NCI-H69 (cell line): Measurements from ENCODE around the gene BAHD1.

Source experiments
- DNase-seq: peaks from one replicate; lab custom pipeline; 2025; lab: John Stamatoyannopoulos, UW

Gene BAHD1

DNA sequence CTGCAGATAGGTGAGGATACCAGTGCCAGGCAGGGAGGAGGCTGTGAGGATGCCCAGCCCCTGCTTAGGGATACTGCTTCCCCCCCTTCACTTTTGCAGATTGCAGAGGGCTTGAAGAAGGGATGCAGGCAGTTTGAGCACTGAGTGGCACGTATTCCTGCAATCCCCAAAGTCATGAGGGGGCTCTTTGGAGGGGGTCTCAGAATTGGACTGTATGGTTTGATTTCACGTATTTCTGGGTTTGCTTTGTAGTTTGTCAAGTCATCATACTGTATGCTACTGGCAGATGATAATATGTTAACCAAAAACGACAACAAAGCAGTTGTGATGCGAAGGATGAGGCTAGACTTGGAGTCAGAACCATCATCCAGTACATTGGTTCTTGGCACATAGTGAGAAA, 58.1 kb downstream of the BAHD1 start:
- DNase-seq = no peak

DNA sequence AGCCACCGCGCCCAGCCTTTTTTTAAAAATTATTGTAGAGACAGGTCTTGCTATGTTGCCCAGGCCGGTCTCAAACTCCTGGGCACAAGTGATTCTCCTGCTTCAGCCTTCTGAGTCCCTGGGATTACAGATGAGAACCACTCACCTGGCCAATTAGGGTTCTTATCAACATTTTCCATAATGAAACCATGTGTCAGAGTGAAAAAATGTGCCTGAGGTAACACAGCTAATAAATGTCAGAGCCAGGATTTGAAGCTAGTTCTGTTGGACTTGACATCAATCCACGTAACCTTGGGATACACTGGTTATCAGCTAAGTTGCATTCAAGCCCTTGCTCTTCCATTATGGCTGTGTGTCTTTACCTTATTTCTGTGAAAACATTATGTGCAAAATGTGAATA, 59.2 kb downstream of the BAHD1 start:
- no peak for DNase-seq

DNA sequence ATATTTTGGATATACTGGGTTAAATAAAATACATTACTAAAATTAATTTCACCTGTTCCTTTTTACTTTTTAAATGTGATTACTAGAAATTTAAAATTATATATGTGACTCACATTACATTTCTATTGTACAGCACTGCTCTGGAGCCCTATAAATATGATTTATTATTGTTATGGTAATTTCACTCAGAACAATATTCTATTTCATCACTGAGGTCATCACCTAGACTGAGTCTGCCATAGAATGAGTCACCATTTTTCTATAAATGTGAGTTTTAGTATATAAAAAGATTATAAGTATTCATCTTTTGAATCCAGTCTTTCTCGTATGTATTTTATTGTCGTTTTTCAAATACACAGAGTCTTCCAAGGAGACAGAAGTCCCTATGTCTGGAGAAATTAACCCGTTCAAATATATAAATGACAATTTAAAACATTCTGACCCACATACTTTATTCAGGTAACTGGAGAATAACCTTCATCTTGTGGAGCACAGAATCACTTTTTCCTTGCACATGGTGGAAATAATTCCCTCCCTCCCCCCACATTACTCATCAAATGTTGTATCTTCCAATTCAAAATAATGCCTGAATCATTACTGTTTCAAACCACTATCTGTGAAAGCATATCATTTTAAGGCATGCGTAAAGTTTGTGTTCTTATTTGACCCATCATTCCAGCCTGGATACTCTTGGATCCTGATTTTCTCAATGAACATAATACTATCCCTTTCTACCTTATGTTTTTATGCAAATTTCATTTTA, 60.0 kb downstream of the BAHD1 start:
- peak; percentile 32 for DNase-seq

DNA sequence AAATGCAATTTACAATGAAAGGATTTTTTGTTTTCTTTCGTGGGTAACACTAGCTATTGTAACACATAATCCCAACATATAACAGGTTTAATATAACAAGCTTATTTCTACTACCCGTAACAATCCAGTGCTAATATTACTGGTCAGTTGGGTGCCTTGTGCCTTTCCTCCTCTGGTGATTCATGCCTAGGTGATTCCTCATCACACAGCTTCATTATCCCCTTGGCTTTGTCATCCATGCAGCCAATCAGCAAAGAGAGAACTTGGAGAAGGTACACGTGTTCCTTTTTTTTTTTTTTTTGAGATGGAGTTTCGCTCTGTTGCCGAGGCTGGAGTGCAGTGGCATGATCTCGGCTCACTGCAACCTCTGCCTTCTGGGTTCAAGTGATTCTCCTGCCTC, 60.7 kb downstream of the BAHD1 start:
- DNase-seq = no peak

DNA sequence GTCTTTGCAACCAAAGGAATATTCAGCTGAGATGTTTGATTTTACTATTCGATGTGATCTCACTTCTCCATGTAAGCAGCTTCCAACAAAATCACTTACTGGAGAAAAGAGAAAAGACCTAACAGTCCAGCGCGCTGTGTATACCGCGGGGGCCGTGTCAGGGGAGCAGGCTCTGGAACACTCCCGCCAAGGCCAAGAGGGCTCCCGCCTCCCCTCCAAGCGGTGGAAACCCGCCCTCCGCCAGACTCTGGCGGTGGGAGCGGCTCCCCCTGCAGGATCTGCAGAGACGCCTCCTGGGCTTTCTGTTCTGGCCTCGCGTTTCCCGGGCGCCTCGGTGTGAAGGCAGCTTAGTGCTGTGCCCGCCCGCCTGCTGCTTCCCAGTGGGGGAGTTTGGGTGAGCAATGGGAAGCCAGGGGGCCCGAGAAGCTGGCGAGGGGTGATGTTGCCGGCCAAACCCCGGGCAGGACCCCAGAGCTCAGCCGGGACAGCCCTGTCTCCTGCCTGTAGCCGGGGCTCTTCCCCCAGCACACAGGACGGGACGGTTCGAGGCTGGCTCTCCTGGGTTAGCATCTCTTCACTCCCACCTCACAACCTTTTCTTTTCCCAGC, 66.3 kb downstream of the BAHD1 start:
- DNase-seq = peak; percentile 92

DNA sequence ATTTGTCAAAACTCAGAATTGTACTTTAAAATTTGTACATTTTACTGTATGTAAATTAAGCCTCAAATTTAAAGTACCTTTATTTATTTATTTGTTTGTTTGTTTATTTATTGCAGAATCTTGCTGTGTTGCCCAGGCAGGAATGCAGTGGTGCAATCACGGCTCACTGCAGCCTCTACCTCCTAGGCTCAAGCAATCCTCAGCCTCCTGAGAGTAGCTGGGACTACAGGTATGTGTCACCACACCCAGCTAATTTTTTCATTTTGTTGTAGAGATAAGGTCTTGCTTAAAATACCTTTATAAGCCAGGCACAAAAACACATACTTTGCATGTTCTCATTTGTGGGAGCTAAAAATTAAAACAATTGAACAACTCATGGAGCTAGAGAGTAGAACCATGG, 67.5 kb downstream of the BAHD1 start:
- DNase-seq = no peak

DNA sequence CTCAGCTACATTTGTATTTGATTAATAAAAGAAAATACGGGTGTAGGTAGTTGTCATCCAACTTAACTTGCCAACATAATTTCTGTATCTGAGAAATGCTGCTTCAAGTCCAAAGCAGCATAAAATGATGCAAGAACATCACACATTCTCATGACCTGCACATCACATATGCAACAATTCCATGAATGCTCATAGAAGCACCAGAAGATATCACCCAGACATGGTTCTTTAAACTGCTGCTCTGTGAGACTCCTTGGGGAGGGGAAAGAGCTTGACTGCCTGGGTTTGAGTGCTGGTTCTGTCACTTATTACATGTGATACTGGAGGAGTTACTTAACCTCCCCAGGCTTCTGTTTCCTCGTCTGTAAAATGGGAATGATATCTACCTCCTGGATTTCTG, 69.4 kb downstream of the BAHD1 start:
- no peak for DNase-seq

DNA sequence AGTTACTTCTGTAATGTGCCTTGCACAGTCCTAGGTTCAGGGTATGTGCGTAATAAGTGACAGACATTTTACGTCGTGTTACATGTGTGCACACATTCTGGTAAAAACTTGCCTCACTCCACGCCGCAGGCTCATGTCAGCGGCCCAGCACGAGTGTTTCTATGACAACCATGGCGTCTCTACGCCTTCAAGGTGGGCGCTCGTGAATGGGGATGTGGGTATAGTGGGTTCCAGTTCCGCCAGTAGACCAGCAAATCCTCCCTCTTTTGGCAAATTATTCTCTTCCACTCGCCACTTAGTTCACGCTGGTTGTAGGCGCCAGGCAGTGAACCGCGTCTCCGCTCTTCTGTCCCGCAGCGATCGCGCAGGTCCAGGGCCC, 70.3 kb downstream of the BAHD1 start:
- peak; percentile 61 for DNase-seq

DNA sequence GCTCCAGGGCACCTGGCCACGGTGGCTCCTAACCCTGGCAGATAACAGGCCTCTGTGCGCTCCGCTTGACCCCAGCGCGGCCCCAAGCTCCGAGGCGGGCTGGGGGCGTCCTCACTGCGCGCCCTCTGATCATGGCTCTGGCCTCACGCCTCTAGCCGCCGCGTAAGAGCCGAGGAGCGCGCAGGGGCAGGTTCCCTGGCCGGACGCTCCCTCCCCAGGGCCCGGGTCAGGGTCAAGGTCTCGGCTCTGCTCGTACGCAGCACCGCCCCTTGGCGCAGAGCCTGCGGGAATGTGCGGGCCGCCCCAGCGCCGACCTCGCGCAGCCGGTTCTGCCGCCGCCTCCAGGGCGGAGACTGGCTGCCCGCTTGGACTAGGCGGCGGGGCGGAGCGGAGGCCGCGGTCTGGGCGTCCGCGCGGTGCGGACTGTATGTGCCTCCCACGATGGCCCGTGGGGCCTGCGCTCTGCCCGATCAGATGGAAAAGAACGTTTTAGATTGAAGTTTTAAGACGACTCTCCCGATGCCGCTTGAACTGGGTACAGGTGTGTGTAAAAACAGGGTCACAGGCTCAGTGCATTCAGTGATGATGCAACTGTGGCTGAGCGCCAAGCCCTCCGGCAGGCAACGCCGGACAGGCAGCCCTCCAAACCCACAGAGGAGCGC, 70.8 kb downstream of the BAHD1 start:
- peak; percentile 68 for DNase-seq

DNA sequence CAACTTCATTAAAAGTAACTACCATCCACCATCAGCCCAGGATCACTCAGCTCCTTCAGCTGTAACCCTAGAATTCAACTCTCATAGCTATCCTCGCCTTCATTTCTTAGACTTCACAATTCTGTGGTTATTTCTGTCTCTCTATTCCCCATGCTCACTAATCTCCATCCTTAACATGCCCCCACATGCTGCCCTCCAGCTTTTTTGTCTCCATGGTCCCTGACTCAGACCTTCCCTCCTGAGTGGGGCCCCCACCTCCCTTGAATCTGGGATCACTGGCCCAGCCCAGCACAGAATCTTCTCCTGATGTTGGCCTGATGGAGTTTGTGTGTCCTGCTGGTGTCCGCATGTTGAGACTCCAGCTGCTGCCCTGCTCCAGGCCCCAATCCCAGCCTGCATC, 71.7 kb downstream of the BAHD1 start:
- no peak for DNase-seq

DNA sequence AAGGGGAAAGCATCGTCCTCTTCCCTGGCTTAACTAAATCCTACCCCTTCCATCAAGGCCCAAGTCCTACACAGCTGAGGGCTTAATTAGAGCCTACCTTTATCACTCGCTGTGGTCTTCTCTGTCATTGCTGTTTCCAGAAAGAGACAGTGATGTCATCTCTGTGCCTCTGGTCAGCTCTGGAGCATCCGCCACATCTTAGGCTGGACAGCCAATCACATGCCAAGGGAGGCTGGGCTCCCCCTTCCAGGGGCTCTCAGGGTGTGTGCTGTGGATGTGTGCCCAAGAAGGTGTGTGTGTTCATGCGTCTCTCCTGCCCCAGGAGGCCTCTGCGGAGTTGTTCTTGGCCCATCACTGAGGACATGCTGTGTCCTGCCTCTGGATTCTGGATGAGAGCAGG, 72.9 kb downstream of the BAHD1 start:
- DNase-seq = no peak

DNA sequence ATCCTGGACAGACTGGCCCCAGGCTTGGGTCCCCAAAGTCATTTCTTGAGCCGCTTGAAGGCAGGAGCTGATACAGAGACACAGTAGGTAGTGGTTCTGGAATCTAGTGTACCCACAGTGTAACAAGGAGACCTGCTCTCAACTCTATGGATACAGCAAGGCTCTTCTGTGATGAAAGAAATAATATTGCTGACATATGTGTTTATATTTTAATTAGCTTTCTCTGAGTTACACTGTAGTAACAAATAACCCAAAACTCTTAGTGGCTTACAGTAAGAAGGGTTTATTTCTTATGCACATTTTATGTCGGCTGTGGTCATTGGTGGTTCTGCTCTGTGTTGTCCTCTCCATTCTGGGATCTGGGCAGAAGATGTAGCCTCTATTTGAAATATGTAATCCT, 75.6 kb downstream of the BAHD1 start:
- DNase-seq = no peak
